AG09309 (cell line): Measurements from ENCODE around the gene UGT2A1.

Source experiments
- DNase-seq: peaks from one replicate; pipeline ENCODE4 v3.0.0-alpha.2; 2010; ENCODE audit warnings: low read depth
- H3K4me3 ChIP-seq: 2 replicates; pipeline ENCODE4 v1.5.1; 2011; ENCODE audit warnings: mild to moderate bottlenecking, low read depth, low read length, moderate library complexity; ENCODE audit not compliant: control insufficient read depth
- CTCF ChIP-seq: IDR thresholded peaks from 2 replicates; pipeline ENCODE4 v1.5.1; 2011; ENCODE audit warnings: mild to moderate bottlenecking, low read depth, low read length, inconsistent platforms; ENCODE audit not compliant: insufficient read depth, control insufficient read depth; ENCODE audit errors: missing control alignments

UGT2A1 gene

GRCh38 chr4:69576251-69576877 is 76.7 kb downstream of the UGT2A1 start:
- DNase-seq: no peak
- no peak overlapping the region for H3K4me3 ChIP-seq
- TF ChIP-seq CTCF: no peak

DNA sequence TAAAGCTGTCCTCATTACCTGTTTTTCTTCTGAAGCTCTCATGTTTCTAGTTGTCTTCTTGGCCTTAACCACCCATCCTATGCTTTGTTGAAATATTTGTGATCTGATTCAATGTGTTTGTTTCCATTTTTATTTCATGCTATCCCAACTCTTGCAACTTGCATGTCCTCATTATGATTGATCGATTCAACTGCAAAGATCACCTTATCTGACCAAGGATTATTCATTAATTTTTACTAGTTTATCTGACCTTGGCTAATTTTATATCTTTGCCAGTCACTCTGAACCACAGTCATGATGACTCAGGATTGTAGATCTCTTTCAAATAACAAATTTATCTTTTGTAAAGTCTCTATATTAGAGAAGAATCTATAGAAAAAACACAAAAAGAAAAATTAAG is 84.3 kb downstream of the UGT2A1 start:
- no peak for DNase-seq
- no peak for TF ChIP-seq CTCF
- no peak overlapping the region for H3K4me3 ChIP-seq

GRCh38 chr4:69563424-69563823 is 89.6 kb downstream of the UGT2A1 start:
- TF ChIP-seq CTCF: no peak
- DNase-seq: no peak
- H3K4me3 ChIP-seq: no peak overlapping the region

DNA sequence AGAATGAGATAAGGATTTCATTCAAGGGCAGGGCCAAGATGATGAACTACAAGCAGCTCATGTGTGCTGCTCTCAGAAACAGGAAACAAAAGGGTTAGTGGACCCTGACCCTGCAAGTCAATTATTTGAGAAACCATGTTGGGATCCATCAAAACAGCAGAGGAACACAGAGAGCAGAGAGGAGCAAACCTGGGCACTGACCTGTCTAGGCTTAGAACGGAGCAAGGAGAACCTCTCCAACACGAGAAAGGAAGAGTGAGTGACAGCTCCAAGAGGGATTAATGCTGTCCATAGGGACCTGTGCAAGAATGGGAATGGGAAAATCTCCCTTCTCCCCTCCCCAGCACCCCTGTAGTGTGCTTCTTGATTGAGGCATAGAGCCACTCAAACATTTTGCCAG is 103.4 kb downstream of the UGT2A1 start:
- TF ChIP-seq CTCF: no peak
- DNase-seq: no peak
- H3K4me3 ChIP-seq: no peak overlapping the region

DNA sequence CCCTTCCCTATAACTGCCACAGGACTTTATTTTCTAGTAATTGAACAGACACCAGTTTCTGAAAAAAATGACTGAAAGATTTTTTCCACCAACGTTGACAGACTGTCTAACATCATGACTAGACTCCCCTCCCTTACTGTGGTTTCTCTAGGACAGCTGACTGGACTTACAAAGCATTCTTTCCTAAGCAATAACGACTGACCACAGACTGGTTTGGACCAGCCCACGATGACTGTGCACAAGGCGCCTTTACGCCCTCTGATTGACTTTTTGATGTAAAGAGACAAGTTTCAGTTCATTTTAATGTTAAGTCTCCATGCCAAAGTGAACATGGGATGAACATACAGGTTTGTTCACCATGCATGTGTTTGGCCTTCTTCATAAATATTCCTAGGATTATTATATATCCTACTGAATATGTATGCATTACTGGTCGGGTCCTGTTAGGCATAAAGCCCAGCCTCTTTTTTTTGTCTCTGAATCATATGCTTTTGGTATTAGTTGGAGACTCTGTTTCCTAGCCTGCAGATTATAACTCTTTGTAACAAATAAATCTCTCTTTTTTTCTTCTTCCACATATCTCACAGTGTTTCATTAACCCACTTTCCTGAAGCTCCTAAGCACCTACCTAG is 106.8 kb downstream of the UGT2A1 start:
- no peak for DNase-seq
- no peak overlapping the region for H3K4me3 ChIP-seq
- TF ChIP-seq CTCF: no peak
